PFSK-1 (cell line): ENCODE measurements around the gene RYK.

ENCODE experiments used
- FOXP2 ChIP-seq: optimal IDR thresholded peaks from 2 replicates; pipeline ENCODE3; 2011; ENCODE audit warnings: borderline replicate concordance, control low read depth, inconsistent platforms; ENCODE audit not compliant: insufficient read depth; ENCODE audit errors: extremely low read length, extremely low read depth
- POLR2AphosphoS5 ChIP-seq: IDR thresholded peaks from 2 replicates; pipeline ENCODE4 v1.6.1; 2012; ENCODE audit warnings: low read depth, mild to moderate bottlenecking, control low read depth, low read length, moderate library complexity
- REST ChIP-seq, 2 experiments: IDR thresholded peaks; 2 replicates each; pipeline versions ENCODE4 v1.6.1 to v1.8.0; 2011 to 2012; ENCODE audit warnings: low read depth in 2 of 2, low read length in 2 of 2, control low read depth in 1 of 2, inconsistent platforms in 1 of 2, mild to moderate bottlenecking in 1 of 2, moderate library complexity in 1 of 2; ENCODE audit not compliant: insufficient read depth in 1 of 2
- SIN3A ChIP-seq: IDR thresholded peaks from 2 replicates; pipeline ENCODE4 v1.6.1; 2012; ENCODE audit warnings: mild to moderate bottlenecking, low read length, moderate library complexity, borderline replicate concordance; ENCODE audit not compliant: insufficient read depth
- TAF1 ChIP-seq: IDR thresholded peaks from 2 replicates; pipeline ENCODE4 v1.6.1; 2012; ENCODE audit warnings: low read length, control low read depth, borderline replicate concordance; ENCODE audit not compliant: insufficient read depth

RYK gene

GRCh38 chr3:134222835-134223234 lies 27.8 kb downstream of the RYK start:
- TF ChIP-seq TAF1 (no peak), POLR2AphosphoS5 (no peak), FOXP2 (no peak), REST (IDR thresholded peaks at IDR 0.05; ENCODE audit: insufficient read depth in 1 of 2, low read depth in 2 of 2, low read length in 2 of 2) (no peak), SIN3A (no peak)

GRCh38 chr3:134216851-134217250 lies 33.8 kb downstream of the RYK start:
- TF ChIP-seq POLR2AphosphoS5 (no peak), TAF1 (no peak), FOXP2 (no peak), REST (IDR thresholded peaks at IDR 0.05; ENCODE audit: insufficient read depth in 1 of 2, low read depth in 2 of 2, low read length in 2 of 2) (no peak), SIN3A (no peak)

GRCh38 chr3:134216191-134216764 lies 34.4 kb downstream of the RYK start:
- no peak for TF ChIP-seq POLR2AphosphoS5
- no peak for TF ChIP-seq FOXP2
- no peak for TF ChIP-seq TAF1
- TF ChIP-seq REST (IDR thresholded peaks at IDR 0.05; ENCODE audit: insufficient read depth in 1 of 2, low read depth in 2 of 2, low read length in 2 of 2), result no peak
- no peak for TF ChIP-seq SIN3A

- TF ChIP-seq SIN3A (no peak), REST (IDR thresholded peaks at IDR 0.05; ENCODE audit: insufficient read depth in 1 of 2, low read depth in 2 of 2, low read length in 2 of 2) (no peak), POLR2AphosphoS5 (no peak), TAF1 (no peak), FOXP2 (no peak)
Observed at GRCh38 chr3:134214239-134214638, 36.4 kb downstream of the RYK start.

GRCh38 chr3:134212967-134213665 lies 37.5 kb downstream of the RYK start:
- TF ChIP-seq POLR2AphosphoS5 (no peak), REST (IDR thresholded peaks at IDR 0.05; ENCODE audit: insufficient read depth in 1 of 2, low read depth in 2 of 2, low read length in 2 of 2) (no peak), SIN3A (no peak), FOXP2 (no peak), TAF1 (no peak)
